ENCODE measurements around the gene ELOA.
"Not testable (repeated sequence)": the region's sequence is repeated elsewhere in the genome, so short reads cannot be mapped to it uniquely, and the experiment has no call there.

ELOA gene

DNA sequence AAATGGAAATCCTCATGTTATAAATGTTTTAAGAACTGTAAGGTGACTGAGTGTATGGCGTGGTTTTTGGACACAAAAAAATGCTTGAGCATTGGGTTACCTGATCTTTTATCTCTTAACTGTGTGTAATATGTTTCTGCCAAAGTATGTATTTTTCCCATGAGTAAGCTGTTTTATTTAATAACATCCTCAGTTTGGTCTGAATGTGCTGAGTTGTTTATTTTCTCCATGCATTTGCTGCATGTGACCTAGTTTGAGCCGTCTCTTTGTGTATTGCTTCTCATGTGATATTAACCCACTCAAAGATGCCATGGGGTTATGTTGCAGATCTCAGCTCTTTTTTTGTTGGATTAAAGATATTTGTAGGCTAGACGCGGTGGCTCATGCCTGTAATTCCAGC is 41.6 kb downstream of the ELOA start:
- no peak for DNase-seq (ENCODE audit: low read depth)

DNA sequence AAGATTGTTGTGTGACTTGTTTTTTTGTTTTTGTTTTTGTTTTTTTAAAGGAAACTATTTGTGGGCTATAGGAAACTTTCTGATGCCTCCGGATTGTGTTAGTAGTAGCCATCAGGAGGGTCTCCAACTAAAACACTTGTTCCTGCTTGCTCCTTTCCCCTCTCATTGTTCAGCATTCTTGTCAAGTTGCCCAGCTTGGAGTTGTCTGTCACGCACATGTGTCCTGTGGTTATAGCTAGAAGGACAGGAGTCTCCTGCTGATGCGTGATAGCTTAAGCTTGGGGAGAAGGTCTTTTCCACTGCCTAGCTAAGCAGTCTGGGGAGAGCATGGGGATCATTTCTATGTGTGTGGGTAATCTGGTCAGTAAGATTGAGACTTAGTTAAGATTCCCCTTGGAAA is 44.4 kb downstream of the ELOA start:
- DNase-seq (ENCODE audit: low read depth): no peak

DNA sequence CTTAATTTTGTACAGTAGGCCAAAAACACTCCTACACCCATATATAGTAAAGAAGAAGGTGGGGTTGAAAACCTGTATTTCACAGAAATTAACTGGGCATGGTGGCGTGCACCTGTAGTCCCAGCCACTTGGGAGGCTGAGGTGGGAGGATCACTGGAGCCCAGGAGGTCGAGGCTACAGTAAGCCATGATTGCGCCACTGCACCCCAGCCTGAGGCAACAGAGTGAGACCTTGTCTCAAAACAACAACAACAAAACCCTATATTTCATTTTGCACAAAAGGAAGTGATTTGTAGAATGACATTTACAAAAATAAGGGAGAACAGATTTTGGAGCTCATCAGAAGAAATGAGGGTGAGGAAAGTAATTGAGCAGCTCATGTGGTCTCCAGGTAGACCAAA is 45.4 kb downstream of the ELOA start:
- no peak for DNase-seq (ENCODE audit: low read depth)

DNA sequence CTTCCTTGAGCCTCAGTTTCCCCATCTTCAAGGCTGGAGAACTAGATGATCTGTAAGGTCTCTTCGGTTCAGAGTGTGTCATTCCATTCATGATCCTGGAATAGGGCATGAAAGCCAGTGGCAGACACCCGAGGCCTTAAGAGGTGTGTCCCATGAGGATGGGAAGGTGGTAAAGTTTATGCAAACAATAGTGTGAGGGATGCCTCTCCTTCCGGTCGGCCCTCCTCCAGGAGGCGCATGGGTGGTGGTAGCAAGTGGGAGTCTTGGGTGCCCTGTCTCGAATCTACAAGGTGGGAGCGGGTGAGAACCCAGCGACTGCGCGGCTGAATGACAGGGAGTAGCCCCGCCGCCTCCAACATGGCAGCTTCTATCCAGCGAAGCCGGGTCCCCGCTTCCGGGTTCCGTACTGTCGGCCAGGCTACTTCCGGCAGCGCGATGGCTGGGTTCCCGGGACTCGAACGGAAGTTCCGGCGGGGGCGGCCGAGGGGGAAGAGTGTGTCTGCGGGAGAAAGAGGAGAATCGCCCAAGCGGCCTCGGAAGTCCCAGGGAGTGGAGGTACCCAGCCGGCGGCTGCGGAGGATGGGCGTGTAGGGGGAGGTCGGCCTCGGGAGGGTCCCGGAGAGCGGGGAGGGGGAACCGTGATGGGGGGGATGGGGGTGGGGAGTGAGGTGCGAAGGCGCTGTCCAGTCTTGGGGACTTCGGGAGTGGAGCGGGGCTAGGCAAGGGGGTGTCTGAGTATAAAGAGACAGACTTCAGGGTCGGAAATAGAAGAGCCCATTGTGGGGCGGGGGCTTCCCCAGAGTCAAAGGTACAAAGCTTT is 47.6 kb downstream of the ELOA start, which contains the start of gene LYPLA2:
Gene LYPLA2 (plus strand): TSS at position 450 of the 820 bp plus-strand sequence. CDS start 1,538 bp downstream, outside the sequence.
- peak; percentile 85 for DNase-seq (ENCODE audit: low read depth)

- DNase-seq (ENCODE audit: low read depth): no peak
Observed at GRCh38 chr1:23791516-23792047, 48.3 kb downstream of the ELOA start.

- no peak for DNase-seq (ENCODE audit: low read depth)
Observed at GRCh38 chr1:23792151-23792945, 49.1 kb downstream of the ELOA start.

DNA sequence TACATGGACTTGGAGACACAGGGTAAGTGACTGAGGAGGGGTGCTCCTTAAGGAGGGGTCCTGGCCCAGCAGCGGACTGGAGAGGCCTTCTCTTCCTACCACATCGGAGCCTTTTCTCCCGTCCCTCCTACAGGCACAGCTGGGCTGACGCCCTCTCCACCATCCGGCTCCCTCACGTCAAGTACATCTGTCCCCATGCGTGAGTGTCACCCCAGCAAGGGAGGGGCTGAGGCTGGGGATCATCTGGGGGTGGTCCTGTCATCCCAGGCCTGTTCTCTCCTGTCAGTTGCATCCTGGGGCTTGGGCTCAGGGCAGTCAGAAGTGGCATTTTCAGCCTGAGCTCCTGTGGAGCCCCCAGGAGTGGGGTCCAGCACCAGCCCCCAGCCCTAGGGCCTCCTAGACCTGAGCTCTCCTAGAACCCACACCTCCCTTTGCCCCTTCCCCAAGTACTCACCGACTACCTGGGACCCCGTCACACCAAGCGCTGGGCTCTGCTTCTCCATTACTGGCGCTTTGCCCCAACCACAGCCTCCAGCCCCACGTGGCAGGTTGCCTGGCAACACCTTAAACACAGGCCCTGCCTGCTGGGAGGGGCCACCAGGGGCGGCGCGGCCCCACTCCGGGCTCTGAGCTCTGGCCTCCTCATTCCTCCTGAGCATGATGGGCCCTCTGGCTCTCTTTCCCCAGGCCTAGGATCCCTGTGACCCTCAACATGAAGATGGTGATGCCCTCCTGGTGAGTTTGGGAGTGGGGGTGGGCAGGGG is 49.9 kb downstream of the ELOA start:
- peak; percentile 35 for DNase-seq (ENCODE audit: low read depth)

- DNase-seq (ENCODE audit: low read depth): no peak
Observed at GRCh38 chr1:23793861-23794731, 50.8 kb downstream of the ELOA start.

DNA sequence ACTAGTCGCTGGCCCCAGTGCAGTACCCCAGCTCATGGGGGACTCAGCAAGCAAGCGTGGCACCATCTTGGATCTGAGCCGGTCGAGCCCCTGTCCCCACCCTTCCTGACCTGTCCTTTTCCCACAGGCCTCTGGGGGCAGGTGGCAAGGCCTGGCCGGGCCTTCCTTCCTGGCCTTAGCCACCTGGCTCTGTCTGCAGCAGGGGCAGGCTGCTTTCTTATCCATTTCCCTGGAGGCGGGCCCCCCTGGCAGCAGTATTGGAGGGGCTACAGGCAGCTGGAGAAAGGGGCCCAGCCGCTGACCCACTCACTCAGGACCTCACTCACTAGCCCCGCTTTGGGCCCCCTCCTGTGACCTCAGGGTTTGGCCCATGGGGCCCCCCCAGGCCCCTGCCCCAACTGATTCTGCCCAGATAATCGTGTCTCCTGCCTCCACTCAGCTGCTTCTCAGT is 51.5 kb downstream of the ELOA start:
- not testable (repeated sequence) for DNase-seq (ENCODE audit: low read depth)

- DNase-seq (ENCODE audit: low read depth): no peak
Observed at GRCh38 chr1:23795676-23796465, 52.6 kb downstream of the ELOA start.

DNA sequence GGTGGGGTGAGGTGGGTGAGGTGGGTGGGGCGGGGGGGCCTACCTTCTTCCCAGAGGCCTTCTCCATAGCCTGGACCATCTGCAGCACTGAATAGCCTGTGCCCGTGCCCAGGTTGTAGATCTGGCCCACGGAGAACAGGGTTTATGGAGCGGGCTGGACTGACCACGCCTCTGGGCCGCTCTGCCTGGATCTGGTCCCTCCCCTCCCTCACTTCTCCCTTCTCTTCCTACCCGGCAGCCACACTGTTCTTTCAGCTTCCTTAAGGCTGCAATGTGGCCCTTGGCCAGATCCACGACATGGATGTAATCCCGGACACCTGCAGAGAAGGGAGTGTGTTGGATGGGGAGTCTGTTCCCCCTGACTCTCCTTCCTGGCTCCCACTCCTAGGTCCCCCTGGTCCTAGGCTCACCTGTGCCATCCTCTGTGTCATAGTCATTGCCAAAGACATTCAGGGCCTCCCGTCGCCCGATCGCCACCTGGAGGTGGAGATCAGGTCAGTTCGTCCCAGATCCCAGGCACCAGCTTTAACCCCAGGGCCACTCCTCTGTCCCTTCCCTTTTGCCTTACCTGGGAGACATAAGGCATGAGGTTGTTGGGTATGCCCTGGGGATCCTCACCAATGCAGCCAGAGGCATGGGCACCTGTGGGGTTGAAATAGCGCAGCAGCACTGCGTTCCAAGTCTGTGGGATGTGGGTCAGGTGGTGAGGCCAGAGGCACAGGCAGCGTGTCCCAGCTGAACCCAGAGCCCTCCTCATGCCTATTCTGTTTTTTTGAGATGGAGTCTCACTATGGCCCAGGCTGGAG is 53.4 kb downstream of the ELOA start:
- DNase-seq (ENCODE audit: low read depth): no peak

GRCh38 chr1:23797478-23798448 is 54.5 kb downstream of the ELOA start:
- DNase-seq (ENCODE audit: low read depth): no peak

DNA sequence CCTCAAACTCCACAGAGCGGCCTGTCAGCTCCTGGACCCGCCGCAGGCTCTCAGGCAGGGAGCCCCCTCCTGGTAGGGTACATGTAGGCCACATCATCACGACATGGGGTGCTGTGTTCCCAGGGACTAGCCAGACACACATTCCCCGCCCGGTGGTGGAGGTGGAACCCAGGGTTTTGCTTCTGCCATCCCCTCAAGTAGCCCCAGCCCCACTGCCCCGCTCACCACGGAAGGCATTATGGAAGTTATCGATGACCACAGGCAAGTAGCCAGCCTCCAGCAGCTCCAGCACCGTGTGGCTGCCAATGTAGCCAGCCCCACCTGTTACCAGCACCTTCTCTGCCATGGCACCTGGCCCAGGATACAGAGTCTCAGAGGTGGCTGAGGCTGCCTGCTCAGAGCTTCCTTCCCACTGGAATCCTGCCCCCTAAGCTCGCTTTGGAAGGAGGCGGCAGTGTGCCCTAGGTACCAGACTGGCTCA is 55.4 kb downstream of the ELOA start:
- DNase-seq (ENCODE audit: low read depth): no peak

GRCh38 chr1:23799255-23799569 is 55.9 kb downstream of the ELOA start:
- DNase-seq (ENCODE audit: low read depth): no peak

DNA sequence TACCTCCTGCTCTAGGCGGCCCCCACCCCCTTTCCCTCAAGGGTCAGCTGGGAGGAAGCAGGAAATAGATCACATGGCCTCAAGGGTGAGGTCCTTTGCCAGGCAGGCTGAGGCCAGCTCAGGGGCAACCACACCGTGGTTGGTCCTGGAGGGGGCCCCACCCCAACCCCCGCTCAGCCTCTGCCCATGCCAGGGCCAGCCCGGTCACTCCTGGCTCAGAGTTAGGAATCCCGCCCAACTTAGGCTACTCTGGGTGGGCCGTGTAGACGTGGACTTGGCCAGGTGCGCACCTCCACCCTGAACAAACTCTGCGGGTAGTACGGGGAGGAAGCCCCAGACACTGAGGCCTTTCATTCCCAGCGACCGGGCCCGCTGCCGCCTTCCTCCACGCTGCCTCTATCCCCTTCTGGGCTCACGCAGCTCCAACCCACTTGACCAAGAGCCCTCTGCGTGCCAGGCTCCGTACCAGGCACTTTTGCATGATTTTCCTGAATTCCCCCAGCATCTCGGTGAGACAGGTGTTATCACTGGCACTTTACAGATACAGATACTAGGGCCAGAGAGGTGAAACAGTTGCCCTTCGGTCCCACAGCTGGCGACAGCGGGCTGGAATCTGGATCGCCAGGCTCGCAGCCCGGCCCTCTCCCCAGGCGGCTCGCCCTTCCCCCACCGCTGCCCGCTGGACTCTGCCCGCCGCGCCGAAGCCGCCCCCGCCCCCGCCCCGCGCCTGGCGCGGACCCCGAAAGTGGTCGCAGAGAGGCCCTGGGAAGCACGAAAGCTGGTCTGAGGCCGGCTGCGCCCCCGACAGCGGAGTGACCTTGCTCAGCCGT is 56.5 kb downstream of the ELOA start:
- DNase-seq (ENCODE audit: low read depth): peak; percentile 31

DNA sequence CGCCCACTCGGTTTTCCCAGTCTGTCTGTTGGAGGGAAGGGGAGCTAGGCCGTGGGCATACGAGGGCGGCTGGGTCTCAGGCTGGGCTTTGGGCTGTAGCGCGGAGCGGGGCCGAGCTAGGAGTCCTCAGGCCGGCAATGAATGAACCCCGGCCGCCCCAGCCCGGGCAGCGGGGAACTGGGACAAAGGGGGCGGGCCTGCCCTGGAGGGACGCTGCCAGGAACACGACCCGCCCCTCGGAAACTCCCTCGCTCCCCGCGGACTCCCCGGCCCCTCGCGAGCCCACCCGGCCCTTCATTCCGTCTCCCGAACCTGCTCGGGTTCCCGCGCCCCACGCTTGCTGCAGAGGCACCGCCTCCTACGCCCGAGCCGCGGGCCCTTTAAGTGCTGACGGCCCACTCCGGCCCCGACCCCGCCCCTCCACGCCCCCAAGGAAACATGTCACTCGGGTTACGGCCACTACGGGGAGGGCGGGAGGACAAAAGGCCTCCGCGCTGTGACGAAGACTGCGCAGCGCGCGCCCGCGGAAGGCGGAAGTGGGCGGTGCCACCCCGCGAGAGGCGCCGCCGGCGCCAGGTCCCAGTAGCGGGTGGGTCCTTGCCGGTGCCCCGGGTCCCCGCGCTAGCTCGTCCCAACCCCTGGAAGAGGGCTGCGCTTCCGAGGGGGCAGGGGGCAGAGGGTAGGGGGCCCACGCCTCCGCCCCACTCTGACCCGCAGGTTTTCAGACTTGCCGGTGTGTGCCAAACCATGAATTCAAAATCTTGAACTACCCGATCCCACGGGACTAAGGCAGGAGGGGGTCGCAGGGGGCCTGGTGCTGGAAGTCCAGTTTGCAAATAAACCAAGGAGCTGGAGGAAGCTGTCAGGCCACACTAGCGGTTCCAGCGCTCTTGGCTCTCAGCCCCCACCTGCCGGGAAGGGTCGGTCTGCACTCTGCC is 57.4 kb downstream of the ELOA start, which contains the start of gene GALE:
Gene GALE (minus strand): TSS at position 355 of the 938 bp plus-strand sequence. CDS start 1,747 bp downstream, outside the sequence.
- DNase-seq (ENCODE audit: low read depth): peak; percentile 90

All from stromal cell of bone marrow (primary cell).